Posterior vena cava (tissue), 2 donors: ENCODE results near the gene CDKL5. TPM values are rescaled to one million over a fixed set of nuclear protein-coding genes. Genes with fewer than 3 reads are reported as not detected.

Source experiments
- DNase-seq: peaks from one replicate; pipeline ENCODE4 v3.0.0-alpha.2; 2020; ENCODE audit warnings: low spot score
- intact Hi-C, 2 donors: fragments of 100-400 bp; cut with DNase I; formaldehyde crosslinking; loops; one replicate each; pipeline versions ENCODE4 v1.14.1 to v1.14.2; 2022 to 2023
- total RNA-seq, 2 donors: library from RNA; stranded (reverse); fragmentation: NEBNext Ultra II Directional; extraction: Animal tissue kit (Norgen Biotek cat#: 25700); gene quantifications; one replicate each; pipeline ENCODE4 v1.2.1, GENCODE V29; 2021
- donor health status: DM: yes; HTN: yes; CAD: no.
- donor health status: DM: yes; HTN: yes; CAD: no.

Gene CDKL5
- total RNA-seq, 2 donors from 2014 or later: 9.9 to 17.2 TPM

DNA sequence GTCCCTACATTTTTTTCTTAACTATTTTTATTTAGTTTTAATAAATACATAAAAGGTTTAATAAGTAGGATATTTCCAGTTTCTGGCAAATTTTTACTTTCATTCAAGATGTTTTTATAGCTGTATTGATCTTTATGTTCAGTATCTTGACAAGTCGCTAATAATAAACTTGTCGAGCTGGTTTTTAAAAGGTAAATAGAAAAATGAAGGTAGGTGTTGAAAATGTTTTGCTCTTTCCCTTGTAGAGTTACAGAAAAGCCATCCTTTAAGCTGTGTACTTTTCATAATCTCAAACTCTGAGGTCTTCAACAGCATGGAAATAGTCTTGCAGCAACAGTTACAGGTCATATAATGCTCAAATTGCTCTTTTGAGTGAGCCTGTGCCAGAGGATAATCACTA is 193.9 kb downstream of the CDKL5 start:
- intact Hi-C loops: no loop called here
- DNase-seq: no peak

DNA sequence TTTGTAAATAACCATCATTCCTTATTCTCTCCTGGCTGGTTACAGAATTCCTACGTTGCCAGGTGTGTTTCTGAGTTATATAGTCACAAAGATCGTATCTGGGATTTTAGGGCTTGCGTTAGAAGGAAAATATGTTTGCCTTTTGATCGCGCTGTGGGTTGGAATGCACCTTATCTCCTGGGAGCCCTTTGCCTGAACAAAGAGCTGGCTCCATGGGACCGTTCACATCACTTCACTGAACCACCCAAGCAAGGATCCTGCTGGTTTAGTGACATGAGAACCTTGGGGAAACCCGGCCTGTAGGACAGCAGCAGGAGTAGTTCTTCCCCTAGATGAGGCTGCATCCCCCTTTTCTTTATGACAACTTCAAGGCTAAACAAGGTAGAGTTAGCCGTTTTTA is 194.9 kb downstream of the CDKL5 start:
- intact Hi-C loops: no loop called here
- DNase-seq: no peak

DNA sequence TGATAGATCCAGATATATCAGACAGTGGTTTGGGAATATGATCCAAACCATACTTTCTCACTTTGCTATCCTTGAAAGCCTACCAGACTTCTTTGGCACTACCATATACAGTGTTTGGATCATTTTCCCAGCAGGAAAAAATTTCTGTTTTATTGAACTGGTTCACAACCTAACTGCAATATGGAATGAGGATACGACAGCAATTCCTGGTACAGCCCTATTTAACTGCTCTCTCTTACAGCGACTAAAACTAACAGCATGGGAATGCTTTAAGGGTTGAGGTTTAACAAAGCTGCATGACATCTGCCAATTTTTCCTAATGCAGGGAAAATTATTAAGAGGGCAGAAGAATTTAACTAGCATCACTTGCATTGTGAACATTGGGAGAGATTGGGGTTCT is 199.2 kb downstream of the CDKL5 start:
- intact Hi-C loops: no loop called here
- no peak for DNase-seq

DNA sequence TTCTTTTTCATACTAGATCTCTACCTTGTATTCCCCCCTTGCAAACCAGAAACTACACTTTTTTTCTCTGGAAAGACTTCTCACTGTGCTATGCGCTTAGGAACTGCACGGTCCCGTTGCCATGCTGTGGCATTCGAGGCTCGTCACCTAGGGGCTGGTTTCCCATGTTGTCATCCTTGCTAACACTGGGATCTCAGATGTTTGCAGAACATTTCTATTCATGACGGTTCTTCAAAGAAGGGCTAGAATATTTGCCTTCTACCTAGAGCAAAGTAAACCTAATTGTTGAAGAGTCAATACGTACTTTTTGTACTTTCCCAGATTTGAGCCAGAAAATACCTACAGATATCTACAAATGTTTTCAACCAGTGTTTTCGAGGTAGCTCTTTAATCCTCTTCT is 205.5 kb downstream of the CDKL5 start:
- DNase-seq: no peak
- intact Hi-C loops: no loop called here

DNA sequence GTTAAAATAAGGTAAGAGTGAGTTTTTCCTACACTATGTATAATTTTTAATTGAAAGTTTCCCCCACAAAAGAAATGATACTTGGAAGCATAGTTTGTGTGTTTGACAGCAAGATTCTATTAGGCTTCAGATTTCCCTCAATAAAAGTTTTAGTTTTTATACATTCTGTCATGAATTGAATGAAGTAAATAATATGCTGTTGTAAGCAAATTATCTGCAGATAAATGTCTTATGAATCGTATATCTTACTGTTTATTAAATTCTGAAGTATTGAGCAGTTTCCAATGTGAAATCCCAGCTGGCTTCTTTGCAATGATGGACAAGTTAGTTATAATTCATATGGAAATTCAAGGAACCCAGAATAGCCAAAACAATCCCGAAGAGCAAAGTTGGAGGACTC is 213.0 kb downstream of the CDKL5 start:
- intact Hi-C loops: no loop called here
- no peak for DNase-seq

DNA sequence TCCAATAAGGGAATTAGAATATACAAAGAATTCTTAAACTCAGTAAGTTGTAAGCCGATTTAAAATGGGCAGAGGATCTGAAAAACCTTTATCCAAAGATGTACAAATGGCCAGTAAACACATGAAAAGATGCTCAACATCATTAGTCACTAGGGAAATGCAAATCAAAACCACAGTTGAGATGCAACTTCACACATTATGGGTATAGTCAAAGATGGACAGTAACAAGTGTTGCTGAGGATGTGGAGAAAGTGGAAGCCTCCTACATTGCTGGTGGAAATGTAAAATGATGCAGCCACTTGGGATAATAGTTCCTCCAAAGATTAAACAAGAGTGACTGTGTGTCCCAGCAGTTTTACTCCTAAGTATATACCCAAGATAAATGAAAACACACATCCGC is 213.9 kb downstream of the CDKL5 start:
- DNase-seq: no peak
- intact Hi-C loops: no loop called here

DNA sequence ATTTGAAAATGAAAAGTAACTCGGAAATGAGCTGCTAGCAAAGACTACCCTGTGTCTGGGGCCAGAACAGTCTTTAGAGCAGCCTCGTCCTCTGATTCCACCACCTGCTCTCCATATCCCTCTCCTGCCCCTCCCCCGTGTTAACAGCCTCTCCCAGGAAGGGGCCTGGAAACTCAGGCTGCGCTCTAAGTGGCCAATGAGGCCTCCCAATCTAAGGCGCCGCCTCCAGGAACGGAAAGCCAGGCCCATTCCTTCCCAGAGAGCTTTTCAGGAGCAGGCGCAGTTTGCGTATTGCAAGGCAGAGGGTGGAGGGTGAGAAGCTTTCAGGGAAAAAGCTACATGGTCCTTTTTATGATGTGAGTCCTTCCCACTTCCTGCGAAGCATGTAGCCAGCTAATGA is 215.3 kb downstream of the CDKL5 start:
- intact Hi-C loops: no loop called here

DNA sequence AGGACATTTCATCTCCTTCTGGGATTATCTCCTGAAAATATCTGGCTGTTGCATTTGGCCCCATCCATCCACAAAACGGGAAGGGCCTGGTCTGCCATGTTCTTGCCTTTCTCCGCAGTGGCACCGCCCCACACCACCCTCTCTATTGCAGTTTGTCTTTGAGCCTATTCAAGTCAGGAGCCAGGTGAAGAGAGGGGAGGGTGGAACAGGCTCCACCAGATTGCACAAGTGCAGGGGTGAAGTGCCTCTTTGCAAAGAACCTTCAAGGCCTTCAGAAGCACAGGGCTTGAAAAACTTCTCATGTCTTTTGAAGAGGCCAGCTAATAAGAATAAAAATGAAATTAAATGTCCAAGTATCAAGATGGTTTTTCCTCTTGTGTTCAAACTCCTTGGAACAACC is 217.8 kb downstream of the CDKL5 start:
- intact Hi-C loops: no loop called here
- DNase-seq: no peak

More for the DNA sequence above, 215.3 kb downstream of the CDKL5 start:
- no peak for DNase-seq

DNA sequence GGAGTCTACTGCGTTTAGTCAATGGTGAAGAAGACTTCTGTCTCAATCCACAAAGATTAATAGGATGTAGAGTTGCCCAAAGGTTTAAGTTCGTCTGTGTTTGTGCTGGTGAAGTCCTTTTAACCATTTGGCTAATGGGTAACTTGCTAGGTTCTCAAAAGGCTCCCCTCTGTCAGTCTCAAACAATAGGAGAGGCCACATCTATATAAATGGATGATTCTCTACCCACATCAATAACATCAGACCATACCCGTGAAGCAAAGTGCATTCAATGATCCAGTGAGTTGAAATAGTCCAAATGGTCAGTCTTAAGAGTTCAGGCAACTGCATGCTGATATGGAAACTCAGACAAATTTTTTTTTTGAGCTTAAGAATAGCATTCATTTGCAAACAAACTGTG is 218.4 kb downstream of the CDKL5 start:
- DNase-seq: no peak
- intact Hi-C loops: no loop called here

DNA sequence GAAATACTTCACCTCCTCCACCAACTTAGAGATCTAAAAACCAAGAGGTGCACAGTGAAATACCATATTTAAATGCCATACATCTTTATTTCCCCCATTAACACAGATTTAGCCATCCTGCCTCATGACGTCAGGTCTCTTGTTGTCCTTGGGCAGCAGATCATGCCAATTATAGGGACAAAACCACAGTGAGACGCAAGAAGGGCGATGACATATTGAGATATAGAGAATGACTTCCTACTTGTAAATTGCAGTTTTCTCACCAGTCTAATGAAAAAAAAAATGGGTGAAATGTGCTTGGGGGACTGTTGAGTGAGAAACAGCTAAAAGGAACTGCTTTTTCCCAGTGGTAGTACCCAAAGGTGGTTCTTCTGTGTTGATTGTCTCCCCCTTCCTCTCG is 222.2 kb downstream of the CDKL5 start:
- intact Hi-C loops: no loop called here
- no peak for DNase-seq

DNA sequence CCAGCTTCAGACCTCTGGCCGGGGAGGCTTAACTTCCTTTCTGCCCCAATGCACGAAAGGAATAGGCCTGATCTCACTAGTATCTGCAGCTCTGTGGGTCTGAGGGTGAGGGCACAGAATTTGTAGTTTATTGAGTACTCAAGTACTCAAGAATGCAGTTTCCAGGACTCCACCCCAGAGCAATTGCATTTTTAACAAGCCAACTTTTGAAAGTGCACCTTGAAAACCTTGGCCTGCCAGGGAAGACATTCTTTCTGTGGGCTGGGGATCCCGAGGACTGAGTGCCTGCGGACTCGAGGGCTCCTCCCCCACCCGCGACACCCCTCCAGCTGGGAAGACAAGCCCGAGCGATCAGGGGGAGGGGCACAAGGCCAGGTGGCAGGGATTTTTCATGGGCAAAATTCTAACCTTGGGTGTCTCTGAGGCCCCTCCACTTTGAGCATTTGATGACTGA is 224.1 kb downstream of the CDKL5 start:
- intact Hi-C loops: no loop called here
- DNase-seq: no peak

DNA sequence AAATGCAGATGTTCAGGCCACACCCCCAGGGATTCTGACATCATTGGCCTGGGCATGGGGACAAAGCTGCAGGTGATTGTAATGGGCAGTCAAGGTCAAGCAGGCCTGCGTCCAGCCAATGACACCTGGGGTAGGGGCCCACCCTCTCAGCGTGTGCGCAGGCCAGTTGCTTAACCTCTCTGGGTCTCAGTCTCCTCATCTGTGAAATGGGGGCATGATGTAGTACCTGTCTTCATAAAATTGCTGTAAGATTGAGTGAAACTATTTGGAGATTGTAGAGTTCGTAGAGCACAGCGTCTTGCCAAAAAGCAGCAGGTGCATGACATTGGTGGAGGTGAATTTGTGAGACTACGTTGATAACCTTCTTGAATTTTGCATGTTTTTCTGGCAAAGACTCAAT is 225.3 kb downstream of the CDKL5 start:
- intact Hi-C loops: no loop called here

DNA sequence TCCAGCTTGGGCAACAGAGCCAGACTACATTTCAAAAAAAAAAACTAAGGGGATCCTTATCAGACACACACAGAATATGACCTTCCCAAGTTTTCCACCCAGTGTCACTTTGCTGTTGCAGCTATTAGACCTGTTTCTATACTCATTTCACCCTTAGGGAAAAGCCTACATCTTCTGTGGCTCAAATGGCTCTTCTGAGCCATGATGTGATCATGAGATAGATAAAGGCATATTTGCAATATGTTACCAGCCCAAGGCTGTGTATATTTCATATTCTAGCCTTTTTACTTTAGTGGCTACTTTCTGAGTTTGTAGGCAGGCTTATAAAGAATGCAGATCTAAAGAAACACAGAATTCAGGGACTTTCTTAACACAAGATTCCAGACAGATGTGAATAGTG is 227.2 kb downstream of the CDKL5 start:
- DNase-seq: no peak

More for the DNA sequence above, 225.3 kb downstream of the CDKL5 start:
- no peak for DNase-seq

DNA sequence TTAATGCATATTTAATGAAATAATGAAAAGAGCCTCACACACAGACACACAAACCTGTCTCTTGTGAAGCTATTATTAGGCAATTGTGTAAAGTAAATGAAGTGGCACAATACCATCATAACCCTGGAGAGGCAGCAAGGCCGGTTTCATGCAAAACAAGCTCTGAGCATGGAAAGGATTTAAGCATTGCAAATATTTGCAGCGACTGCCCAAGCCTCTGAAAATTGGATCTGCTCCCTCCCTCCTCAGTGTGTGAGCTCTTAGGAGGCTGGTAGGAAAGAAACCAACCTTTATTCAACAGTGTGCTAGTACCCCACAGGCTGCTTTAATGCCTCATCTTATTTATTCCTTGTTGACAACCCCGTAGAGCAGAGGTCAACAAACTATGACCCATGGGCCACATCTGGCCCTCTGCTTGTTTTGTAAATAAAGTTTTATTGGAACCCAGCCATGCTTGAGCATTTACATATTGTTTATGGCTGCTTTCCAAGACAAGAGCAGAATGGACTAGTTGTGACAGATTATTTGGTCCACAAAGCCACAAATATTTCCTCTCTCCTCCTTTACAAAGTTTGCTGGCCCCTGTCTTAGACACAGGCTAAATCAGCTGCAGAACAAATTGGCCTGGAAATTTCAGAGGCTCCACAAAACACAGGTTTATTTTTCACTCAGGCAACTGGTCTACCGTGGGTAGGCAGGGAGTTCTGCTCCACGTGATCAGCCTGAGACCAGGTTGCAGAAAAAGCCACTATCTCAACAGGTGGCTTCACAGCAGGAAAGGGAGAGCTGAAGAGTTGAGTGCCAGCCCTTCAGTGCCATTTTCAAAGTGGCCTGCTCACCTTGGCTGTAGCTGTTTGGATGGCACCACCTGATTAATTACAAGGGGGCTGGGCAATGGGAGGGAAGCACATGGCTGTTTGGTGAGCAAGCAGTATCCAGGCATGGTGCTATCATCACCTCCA is 229.7 kb downstream of the CDKL5 start:
- intact Hi-C loops: no loop called here
- DNase-seq: no peak

More for the DNA sequence above, 227.2 kb downstream of the CDKL5 start:
- intact Hi-C loops: no loop called here

DNA sequence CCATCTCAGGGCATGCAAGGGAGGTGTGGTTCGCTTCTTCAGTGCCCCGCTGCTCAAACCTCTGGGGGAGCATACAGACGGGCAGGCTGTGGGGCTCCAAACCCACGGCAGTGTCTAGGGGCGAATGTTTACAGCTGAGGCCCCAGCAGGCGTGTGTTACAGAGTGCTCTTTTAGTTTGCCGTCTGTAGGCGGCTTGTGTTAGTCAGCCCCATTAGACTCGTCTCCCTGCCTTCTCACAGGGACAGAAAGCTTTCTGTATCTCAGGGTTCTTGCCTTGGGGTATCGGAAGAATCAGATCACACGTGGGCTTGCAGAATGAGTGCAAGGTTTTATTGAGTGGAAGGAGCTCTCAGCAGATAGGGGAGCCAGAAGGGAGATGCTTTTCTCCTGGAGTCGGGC is 235.9 kb downstream of the CDKL5 start:
- intact Hi-C loops: no loop called here
- DNase-seq: no peak

DNA sequence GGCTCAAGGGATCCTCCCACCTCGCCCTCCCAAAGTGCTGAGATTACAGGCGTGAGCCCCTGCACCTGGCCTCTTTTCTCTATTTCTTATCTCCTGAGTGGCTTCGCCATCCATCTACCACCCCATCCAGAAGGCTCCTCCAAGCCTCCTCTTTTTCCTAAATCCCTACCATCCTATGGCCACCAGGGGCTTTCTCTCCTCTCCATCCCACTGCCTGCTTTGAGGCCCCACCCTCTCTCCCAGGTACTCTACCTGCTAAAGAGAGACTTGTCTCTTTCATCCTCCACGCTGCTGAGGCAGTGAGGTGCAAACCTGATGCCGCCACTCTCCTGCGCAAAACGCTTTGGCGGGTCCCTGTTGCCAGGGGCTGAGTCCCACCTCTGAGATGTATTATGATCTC is 239.5 kb downstream of the CDKL5 start:
- intact Hi-C loops: no loop called here
- no peak for DNase-seq

DNA sequence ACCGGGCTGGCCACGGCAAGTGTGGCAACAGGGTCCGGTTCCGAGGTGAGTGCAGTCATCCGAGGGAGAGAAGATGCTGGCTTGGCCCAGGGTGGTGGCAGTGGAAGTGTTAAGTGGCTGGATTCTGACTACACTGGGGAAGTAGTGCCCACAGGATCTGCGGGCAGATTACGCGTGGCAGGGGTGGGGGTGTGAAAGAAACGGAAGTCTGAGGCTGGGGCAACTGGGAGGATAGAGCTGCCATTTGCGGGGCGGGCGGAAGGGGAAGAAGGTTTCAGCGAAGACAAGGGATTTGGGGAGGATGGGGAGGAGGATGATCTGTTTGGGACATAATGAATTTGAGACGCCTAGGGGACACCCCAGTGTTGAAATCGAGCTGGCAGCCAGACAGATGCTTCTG is 241.2 kb downstream of the CDKL5 start:
- intact Hi-C loops: no loop called here
- no peak for DNase-seq

DNA sequence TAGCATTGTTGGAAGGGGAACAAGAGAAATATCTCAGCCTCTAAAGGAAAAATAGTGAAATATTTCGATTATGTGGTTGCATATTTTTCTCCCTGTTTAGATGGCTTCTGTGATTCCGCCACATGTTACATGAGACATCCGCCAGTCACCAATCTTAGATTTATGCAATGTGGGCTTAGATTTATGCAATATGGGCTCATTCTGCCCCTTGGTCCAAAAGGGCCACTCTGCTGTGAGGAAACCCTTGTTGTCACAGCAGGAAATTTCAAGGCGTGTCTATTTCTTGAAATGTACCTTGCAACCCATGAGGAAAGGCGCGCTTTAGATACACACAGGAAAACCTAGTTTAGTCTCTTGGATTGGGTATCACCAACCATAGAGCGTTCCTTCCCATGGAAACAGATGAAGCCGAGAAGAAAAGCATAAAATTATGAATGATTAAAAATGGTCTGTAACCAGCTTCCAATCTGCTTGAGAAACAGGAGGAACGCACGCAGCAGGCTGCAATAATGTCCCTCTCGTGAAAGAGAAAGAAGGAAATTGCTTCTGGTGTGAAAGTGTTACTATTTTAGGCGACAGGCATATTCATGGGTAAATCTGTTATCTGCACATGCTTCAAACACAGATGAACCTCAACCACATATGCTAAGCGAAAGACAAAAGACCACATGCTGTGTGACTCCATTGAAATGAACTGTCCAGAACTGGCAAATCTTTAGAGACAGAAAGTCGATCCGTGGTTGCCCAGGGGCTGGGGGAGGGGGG is 242.8 kb downstream of the CDKL5 start:
- no peak for DNase-seq
- intact Hi-C loops: no loop called here

DNA sequence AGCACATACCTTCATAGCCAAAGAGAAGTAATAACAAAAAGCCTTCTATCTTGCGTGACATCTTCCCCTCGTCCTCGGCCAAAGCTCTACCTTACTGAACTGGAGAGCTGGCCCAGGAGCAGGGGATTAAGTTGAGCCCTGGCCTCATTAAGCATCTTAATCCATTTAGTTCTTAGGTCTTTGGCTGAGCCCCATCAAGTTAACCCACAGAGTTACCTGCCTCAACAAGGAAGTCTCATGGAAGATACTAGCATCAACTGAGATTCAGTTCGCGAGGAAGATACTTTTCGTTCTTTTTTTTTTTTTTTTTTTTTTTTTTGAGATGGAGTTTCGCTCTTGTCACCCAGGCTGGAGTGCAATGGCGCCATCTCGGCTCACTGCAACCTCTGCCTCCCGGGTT is 246.6 kb downstream of the CDKL5 start, which contains the start of gene RS1:
RS1 (minus strand) TSS at position 101 of the 400 bp plus-strand sequence; CDS start at position 61, 40 bp downstream.
- DNase-seq: no peak
- intact Hi-C loops: loop anchor here in 1 of 2 donors (10.0 kb wide), 1 partner anchor 223 kb away; no protein-coding TSS in a partner anchor

DNA sequence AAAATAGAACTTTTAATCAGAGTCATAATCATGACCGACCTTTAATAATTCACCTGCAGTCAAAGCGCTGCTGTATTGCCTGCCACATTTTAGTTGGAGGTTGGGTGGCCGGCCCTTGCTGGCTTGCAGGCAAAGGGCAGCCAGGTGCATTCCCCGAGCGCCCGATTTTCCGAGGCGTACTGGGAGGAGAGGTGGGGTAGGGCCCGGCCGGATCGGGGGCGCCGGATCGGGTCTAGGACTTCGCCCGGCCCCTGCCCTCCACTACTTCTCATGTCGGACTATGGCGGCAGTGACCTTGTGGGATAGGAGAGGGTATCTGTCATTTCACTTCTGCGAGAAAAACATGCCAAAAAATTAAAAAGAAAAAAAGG is 249.0 kb downstream of the CDKL5 start:
- no peak for DNase-seq

More for the DNA sequence above, 249.0 kb downstream of the CDKL5 start:
- intact Hi-C loops: loop anchor here in 1 of 2 donors (10.0 kb wide), 1 partner anchor 220 kb away; no protein-coding TSS in a partner anchor
